Measurements from ENCODE around the gene RAB40C.

Gene RAB40C

GRCh38 chr16:575354-576196 lies 14.3 kb upstream of the RAB40C start:
- no peak for DNase-seq

- DNase-seq, result no peak
Observed at GRCh38 chr16:576197-576822, 13.6 kb upstream of the RAB40C start.

GRCh38 chr16:576823-577201 lies 13.1 kb upstream of the RAB40C start:
- DNase-seq, result no peak

- DNase-seq, result no peak
Observed at GRCh38 chr16:577796-578195, 12.1 kb upstream of the RAB40C start.

GRCh38 chr16:578232-578869 lies 11.5 kb upstream of the RAB40C start:
- no peak for DNase-seq

GRCh38 chr16:578870-579405 lies 10.9 kb upstream of the RAB40C start:
- DNase-seq, result no peak

GRCh38 chr16:580141-580945 lies 9.5 kb upstream of the RAB40C start:
- no peak for DNase-seq

- no peak for DNase-seq
Observed at GRCh38 chr16:580946-581498, 8.8 kb upstream of the RAB40C start.

GRCh38 chr16:582218-582613 lies 7.7 kb upstream of the RAB40C start:
- no peak for DNase-seq

- DNase-seq, result no peak
Observed at GRCh38 chr16:582614-583331, 7.1 kb upstream of the RAB40C start.

- no peak for DNase-seq
Observed at GRCh38 chr16:583470-583814, 6.4 kb upstream of the RAB40C start.

- DNase-seq, result no peak
Observed at GRCh38 chr16:583815-584591, 5.9 kb upstream of the RAB40C start.

- no peak for DNase-seq
Observed at GRCh38 chr16:585351-585750, 4.5 kb upstream of the RAB40C start.

- DNase-seq, result no peak
Observed at GRCh38 chr16:586047-586644, 3.7 kb upstream of the RAB40C start.

GRCh38 chr16:586645-587590 lies 2.9 kb upstream of the RAB40C start:
- DNase-seq, result no peak

GRCh38 chr16:588639-588888 lies 1.3 kb upstream of the RAB40C start:
- DNase-seq, result no peak

- DNase-seq, result peak; percentile 93
Observed at GRCh38 chr16:588889-589657, 793 bp upstream of the RAB40C start.

GRCh38 chr16:590188-590814 lies 435 bp downstream of the RAB40C start:
- DNase-seq, result no peak

- no peak for DNase-seq
Observed at GRCh38 chr16:590815-591200, 942 bp downstream of the RAB40C start.
